SIG-M5 (cell line): ENCODE data around the gene ACSM5.
"Not testable (repeated sequence)": the region's sequence is repeated elsewhere in the genome, so short reads cannot be mapped to it uniquely, and the experiment has no call there.

Experiments used
- DNase-seq: peaks from one replicate; lab custom pipeline; 2025; lab: John Stamatoyannopoulos, UW

The ACSM5 gene

GRCh38 chr16:20399185-20399584, 10.1 kb upstream of the ACSM5 start:
- DNase-seq = no peak

DNA sequence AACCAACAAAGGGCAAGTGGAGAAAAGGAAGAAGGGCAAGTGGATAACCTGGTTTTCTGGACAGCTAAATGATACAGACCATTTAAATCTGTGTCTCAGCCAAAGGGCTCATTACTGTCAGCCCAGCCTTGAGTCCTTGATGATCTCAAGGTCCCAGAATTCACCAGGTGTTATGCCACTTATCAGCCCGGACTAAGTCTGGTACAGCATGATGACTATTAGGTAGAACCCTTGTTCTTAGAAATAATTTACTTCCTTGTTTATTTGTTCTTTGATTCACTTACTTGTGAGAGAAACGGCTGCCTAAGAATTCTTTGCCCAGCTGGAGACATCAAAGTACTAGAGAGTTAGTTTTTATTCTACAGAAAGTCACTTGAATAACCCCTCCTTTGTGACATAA, 8.3 kb upstream of the ACSM5 start:
- no peak for DNase-seq

GRCh38 chr16:20401475-20402016, 7.8 kb upstream of the ACSM5 start:
- DNase-seq = no peak

GRCh38 chr16:20402651-20403050, 6.7 kb upstream of the ACSM5 start:
- no peak for DNase-seq

DNA sequence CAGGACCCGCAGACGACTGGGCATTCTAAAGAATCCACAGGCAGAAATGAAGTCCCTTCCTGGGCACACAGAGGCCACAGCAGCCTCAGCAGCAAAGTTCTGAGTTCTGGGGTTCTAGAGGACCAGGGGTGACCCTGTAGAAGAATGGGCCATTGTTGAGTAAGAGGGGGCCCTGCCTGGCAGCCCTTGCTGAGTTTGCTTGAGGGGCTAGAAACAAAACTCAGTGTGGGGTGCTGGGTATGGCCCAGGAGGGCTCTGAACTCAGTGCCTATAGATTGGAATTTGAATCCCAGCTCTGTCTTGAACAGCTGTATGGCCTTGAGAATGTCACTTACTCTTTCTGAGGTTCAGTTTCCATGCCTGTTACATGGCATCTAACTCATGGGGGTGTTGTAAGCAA, 4.7 kb upstream of the ACSM5 start, which contains the start of gene PDILT:
PDILT (minus strand) TSS at position 101 of the 400 bp plus-strand sequence. CDS start 5,437 bp downstream, outside the sequence.
- DNase-seq = no peak

DNA sequence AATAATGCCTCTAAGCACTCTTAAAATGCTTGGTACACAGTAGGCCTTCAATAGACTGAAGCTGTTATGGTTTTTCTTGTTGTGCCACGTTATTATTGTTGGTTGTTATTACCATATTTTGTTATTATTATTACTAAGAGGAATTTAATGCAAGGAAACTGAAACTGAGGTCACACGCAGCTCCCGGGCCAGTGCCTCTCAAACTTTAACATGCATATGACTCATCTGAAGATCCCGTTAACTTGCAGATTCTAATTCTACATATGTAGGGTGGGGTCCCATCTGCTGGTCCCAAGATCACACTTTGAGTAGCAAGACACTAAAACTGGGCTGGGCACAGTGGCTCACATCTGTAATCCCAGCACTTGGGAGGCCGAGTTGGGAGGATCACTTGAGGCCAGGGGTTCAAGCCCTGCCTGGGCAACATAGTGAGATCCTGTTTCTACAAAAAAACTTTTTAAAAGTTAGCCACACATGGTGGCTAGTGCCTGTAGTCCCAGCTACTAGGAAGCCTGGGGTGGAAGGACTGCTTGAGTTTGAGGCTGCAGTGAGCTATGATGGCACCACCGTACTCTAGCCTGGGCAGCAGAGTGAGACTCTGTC, 888 bp downstream of the ACSM5 start:
- DNase-seq = no peak

DNA sequence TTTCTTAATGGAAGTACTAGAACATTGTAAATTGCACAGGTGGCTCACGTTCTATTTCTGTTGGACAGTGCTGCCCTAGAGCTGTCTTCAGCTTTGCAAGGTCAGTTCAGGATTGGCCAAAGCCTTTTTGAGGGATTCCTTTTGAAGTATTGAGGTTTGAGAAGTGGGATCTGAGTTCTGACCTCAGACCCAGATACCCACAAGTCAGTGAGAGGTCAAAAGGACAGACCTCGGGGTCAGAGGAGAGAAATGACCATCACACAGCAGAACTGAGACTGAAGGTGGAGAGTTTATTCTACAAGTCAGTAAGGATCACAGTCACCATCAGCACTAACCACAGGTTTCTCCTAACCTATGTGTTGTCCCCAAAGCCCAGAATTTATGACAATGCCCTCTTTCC, 1.7 kb downstream of the ACSM5 start:
- DNase-seq = no peak

- DNase-seq = no peak
These were observed 6.2 kb downstream of the ACSM5 start for GRCh38 chr16:20415541-20415940.

GRCh38 chr16:20419093-20419492, 9.8 kb downstream of the ACSM5 start:
- DNase-seq = not testable (repeated sequence)

GRCh38 chr16:20421748-20422147, 12.4 kb downstream of the ACSM5 start:
- not testable (repeated sequence) for DNase-seq

DNA sequence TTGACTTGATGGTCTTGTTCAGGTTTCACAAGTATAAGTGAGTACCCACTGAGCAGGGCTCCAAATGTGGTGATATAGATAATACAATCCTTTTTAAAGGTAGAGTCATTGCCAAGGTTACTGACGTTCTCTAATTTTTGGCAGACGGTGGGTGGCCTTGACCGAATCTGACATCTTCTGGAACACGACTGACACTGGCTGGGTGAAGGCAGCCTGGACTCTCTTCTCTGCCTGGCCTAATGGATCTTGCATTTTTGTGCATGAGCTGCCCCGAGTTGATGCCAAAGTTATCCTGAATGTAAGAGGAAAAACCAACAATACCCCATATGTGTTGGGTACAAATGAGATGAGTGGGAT, 14.4 kb downstream of the ACSM5 start:
- not testable (repeated sequence) for DNase-seq

GRCh38 chr16:20424129-20424866, 15.0 kb downstream of the ACSM5 start:
- no peak for DNase-seq

DNA sequence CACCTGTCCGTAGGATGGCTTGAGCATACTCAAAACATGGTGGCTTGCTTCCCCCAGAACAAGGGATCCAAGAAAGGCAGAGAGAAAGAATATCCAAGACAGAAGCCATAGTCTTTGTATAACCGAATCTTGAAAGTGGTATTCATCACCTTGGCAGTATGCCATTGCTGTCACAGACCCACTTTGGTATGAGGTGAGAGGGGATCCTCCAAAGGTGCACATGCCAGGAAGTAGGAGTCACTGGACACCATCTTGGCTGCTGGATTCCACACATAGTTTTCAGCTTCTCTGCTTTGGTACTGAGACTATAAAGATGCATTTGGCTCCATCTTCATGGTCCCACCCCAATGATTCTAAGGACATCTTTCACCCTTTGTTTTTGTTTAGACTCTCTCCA, 18.1 kb downstream of the ACSM5 start:
- not testable (repeated sequence) for DNase-seq

- DNase-seq = not testable (repeated sequence)
These were observed 20.2 kb downstream of the ACSM5 start for GRCh38 chr16:20429499-20429898.

- not testable (repeated sequence) for DNase-seq
These were observed 21.1 kb downstream of the ACSM5 start for GRCh38 chr16:20430480-20430879.

GRCh38 chr16:20430948-20431347, 21.6 kb downstream of the ACSM5 start:
- no peak for DNase-seq

GRCh38 chr16:20438950-20439349, 29.6 kb downstream of the ACSM5 start:
- DNase-seq = not testable (repeated sequence)

DNA sequence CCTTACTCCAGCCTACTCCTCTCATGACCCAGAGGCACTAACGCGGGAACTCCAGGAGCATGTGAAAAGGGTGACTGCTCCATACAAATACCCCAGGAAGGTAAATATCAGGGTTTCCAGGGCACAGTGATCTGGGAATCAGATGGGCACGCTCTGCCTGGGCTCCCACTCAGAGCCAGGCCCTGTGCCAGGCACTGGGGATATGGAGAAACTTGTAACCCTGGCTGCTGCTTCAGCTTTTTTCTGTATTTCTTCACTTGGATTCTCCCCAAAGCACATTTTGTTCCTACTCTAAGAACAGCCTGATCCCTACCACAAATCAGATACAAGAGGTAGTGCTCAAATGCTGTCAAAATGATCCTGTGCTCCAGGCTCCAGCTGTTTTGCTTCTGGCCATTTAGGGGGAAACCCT, 30.5 kb downstream of the ACSM5 start:
- DNase-seq = not testable (repeated sequence)

- not testable (repeated sequence) for DNase-seq
These were observed 31.4 kb downstream of the ACSM5 start for GRCh38 chr16:20440731-20441130.

GRCh38 chr16:20441191-20441590, 31.9 kb downstream of the ACSM5 start:
- no peak for DNase-seq

- not testable (repeated sequence) for DNase-seq
These were observed 32.5 kb downstream of the ACSM5 start for GRCh38 chr16:20441859-20442258.

GRCh38 chr16:20446652-20447393, 37.5 kb downstream of the ACSM5 start:
- not testable (repeated sequence) for DNase-seq

DNA sequence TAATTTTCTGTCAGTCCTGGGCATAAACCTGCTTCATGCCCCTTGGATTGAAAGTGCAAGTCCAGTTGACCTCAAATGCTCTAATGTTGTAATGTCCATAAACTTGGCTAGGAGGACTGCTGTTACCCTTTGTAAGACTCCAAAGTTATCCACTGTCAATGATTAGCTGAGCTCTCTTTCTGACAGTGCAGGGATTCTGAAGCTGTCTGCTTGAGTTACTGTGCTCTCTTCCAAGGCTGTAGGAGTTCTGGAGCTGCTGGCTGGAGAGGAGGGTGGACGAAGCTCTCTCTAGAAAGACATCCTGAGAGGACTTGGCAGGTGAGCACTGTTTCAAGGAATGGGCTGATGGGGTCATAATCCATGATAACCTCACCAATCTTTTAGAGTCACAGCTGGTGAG, 42.0 kb downstream of the ACSM5 start, which contains the start of gene ACSM2A:
ACSM2A (plus strand) TSS at position 158 of the 400 bp plus-strand sequence. CDS start 8,594 bp downstream, outside the sequence.
- not testable (repeated sequence) for DNase-seq
